A673 (cell line): ENCODE results near the gene CLPX. TPM values are rescaled to one million over a fixed set of nuclear protein-coding genes. Genes with fewer than 3 reads are reported as not detected.

Source experiments
- BruUV-seq: library from RNA; stranded (reverse); fragments of 400-500 nt; replicated peaks from 2 replicates; lab custom pipeline; 2021; lab: Mats Ljungman, UMichigan
- CTCF ChIA-PET: fragments of 300-600 bp; sonication (Branson Sonifier 250); formaldehyde crosslinking; loops from one replicate; lab custom pipeline; 2022; ENCODE audit warnings: antibody characterized with exemption; lab: Charles Lee
- POLR2A ChIA-PET: fragments of 300-600 bp; sonication (Branson Sonifier 250); formaldehyde crosslinking; loops from one replicate; lab custom pipeline; 2022; ENCODE audit warnings: antibody characterized with exemption; ENCODE audit not compliant: low non-redundant PET; lab: Charles Lee
- DNase-seq: peaks from one replicate; pipeline ENCODE4 v3.0.0-alpha.2; 2015; ENCODE audit warnings: low spot score
- H3K27ac ChIP-seq: fragments of 200-600 bp; sonication (generic); 2 replicates; pipeline ENCODE4 v1.5.1; 2016; ENCODE audit warnings: mixed run types, low read depth, mild to moderate bottlenecking, mixed read lengths, antibody characterized with exemption, low read length; ENCODE audit not compliant: poor library complexity, severe bottlenecking
- H3K27me3 ChIP-seq: fragments of 200-600 bp; sonication (generic); replicated peaks from 2 replicates; pipeline ENCODE4 v1.6.1; 2017; ENCODE audit warnings: mixed run types, low read depth, mild to moderate bottlenecking, mixed read lengths, antibody characterized with exemption, low read length; ENCODE audit not compliant: insufficient read depth, poor library complexity
- H3K36me3 ChIP-seq: fragments of 200-600 bp; sonication (generic); 2 replicates; pipeline ENCODE4 v1.6.1; 2016; ENCODE audit warnings: mixed run types, mild to moderate bottlenecking, mixed read lengths, antibody characterized with exemption, low read length; ENCODE audit not compliant: insufficient read depth, poor library complexity, severe bottlenecking
- H3K4me1 ChIP-seq: fragments of 200-600 bp; sonication (generic); 2 replicates; pipeline ENCODE4 v1.6.1; 2017; ENCODE audit warnings: mixed run types, mild to moderate bottlenecking, mixed read lengths, antibody characterized with exemption, low read length; ENCODE audit not compliant: insufficient read depth, poor library complexity, severe bottlenecking
- H3K4me3 ChIP-seq: fragments of 200-600 bp; sonication (generic); 2 replicates; pipeline ENCODE4 v1.5.1; 2016; ENCODE audit warnings: low read depth, mixed run types, mild to moderate bottlenecking, mixed read lengths, low read length; ENCODE audit not compliant: poor library complexity, severe bottlenecking
- H3K9me3 ChIP-seq: fragments of 200-600 bp; sonication (generic); 2 replicates; pipeline ENCODE4 v1.6.1; 2016; ENCODE audit warnings: mixed run types, low read depth, mild to moderate bottlenecking, mixed read lengths, antibody characterized with exemption, low read length; ENCODE audit not compliant: poor library complexity, severe bottlenecking
- CTCF ChIP-seq: fragments of 300-800, 200-600 bp; sonication (generic); conservative IDR thresholded peaks from 2 replicates; pipeline ENCODE4 v1.5.1; 2017; ENCODE audit warnings: low read depth, mild to moderate bottlenecking, antibody characterized with exemption, low read length, moderate library complexity, mixed read lengths
- EZH2 ChIP-seq: fragments of 200-600 bp; sonication (generic); IDR thresholded peaks from 2 replicates; pipeline ENCODE4 v1.6.1; 2017; ENCODE audit warnings: borderline replicate concordance, low read depth, mild to moderate bottlenecking, mixed read lengths, antibody characterized with exemption, low read length; ENCODE audit not compliant: poor library complexity, severe bottlenecking
- intact Hi-C: fragments of 100-400 bp; cut with micrococcal nuclease; formaldehyde crosslinking; loops from one replicate; pipeline ENCODE4 v1.10.0; 2022; ENCODE audit not compliant: unreplicated experiment
- total RNA-seq: library from RNA; stranded (reverse); gene quantifications from 2 replicates; pipeline ENCODE4 v1.2.3, GENCODE V29; 2021

The CLPX gene
- total RNA-seq, 1 experiment from 2014 or later: 60.2 TPM

DNA sequence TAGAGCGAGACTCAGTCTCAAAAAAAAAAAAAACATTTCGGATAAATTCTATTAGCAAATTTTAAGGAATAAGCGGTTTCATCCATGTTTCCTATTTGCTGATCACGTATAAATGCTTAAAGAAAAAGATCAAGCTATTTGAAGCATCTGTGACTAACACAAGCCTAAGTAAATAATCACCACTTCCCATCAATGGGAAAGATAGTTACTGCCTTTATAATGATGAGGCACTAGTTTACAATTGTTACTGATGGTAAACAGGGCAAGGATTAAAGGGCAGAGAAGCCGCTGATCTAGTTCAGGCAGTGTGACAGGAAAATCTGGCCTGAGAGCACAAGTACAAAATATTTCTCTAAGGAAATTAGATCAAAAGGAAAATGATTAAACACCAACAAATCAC is 13.7 kb downstream of the CLPX start:
- POLR2A ChIA-PET: no interaction called here
- Histone ChIP-seq H3K27me3 (no peaks in the 10 kb centered on the region), H3K27ac (no peak overlapping the region), H3K36me3 (peaks cover 53% of the 10 kb centered on the region), H3K4me3 (no peak overlapping the region), H3K4me1 (no peaks in the 10 kb centered on the region), H3K9me3 (no peaks in the 10 kb centered on the region)
- TF ChIP-seq CTCF (no peak), EZH2 (no peak)
- CTCF ChIA-PET: no interaction called here
- intact Hi-C loops: no loop called here
- no TSS peak for BruUV-seq
- DNase-seq: no peak

DNA sequence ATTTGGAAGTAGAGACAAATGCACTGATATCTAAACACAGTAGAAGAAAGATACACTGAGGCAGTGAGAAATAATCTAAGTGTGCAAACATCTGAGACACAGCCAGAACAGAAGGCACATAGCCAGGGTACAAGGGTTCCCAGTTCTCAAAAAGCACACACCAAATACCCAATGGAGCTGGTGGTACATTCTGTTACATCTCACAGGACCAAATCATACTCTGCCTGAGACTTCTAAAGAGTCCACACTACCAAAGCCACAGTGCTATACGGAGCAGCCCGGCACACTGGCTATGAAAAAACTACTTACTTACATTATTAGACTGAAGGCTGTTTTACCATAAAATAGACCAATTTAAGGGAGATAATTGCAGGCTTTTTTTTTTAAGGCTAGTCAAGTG is 19.3 kb downstream of the CLPX start:
- H3K36me3 ChIP-seq: peaks cover 51% of the 10 kb centered on the region
- BruUV-seq: no TSS peak
- POLR2A ChIA-PET: no interaction called here
- no peak for DNase-seq
- H3K27ac ChIP-seq: no peak overlapping the region
- intact Hi-C loops: no loop called here
- no peaks in the 10 kb centered on the region for H3K27me3 ChIP-seq
- no peaks in the 10 kb centered on the region for H3K4me1 ChIP-seq
- CTCF ChIA-PET: no interaction called here
- H3K4me3 ChIP-seq: no peak overlapping the region
- H3K9me3 ChIP-seq: no peaks in the 10 kb centered on the region
- TF ChIP-seq CTCF (no peak), EZH2 (no peak)

DNA sequence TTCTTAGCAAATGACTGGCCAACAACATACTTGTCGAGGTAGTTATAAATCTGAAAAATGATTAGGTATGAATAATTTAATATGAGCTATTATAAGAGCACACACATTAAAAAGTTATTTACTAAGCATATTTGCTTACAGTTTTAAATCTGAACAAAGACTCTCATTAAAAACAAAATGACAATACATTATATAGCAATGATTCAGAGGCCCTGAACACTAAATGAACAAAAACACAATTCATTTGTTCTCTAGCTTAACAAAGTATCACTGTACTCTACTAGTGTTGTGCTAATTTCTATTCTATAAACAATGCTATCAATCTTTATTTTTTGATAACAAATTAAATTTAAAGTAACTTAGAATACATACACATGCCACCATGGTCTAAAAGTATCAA is 21.0 kb downstream of the CLPX start:
- Histone ChIP-seq H3K36me3 (peaks cover 44% of the 10 kb centered on the region), H3K27ac (no peak overlapping the region), H3K9me3 (no peaks in the 10 kb centered on the region), H3K4me3 (no peak overlapping the region), H3K27me3 (no peaks in the 10 kb centered on the region), H3K4me1 (no peaks in the 10 kb centered on the region)
- CTCF ChIA-PET: no interaction called here
- POLR2A ChIA-PET: no interaction called here
- intact Hi-C loops: no loop called here
- no TSS peak for BruUV-seq
- no peak for DNase-seq
- TF ChIP-seq CTCF (no peak), EZH2 (no peak)
